NK-92 treated with Interleukin-12 subunit alpha and Interleukin-12 subunit beta, amount 100 ng/mL, for 24 hours (cell line): ENCODE data around the gene KYNU.
"Not testable (repeated sequence)": the region's sequence is repeated elsewhere in the genome, so short reads cannot be mapped to it uniquely, and the experiment has no call there.

ENCODE experiments used
- DNase-seq: peaks from one replicate; lab custom pipeline; 2025; lab: John Stamatoyannopoulos, UW

Gene KYNU

GRCh38 chr2:143029141-143029540 is 151.7 kb downstream of the KYNU start:
- no peak for DNase-seq

GRCh38 chr2:143030127-143030526 is 152.7 kb downstream of the KYNU start:
- DNase-seq: no peak

DNA sequence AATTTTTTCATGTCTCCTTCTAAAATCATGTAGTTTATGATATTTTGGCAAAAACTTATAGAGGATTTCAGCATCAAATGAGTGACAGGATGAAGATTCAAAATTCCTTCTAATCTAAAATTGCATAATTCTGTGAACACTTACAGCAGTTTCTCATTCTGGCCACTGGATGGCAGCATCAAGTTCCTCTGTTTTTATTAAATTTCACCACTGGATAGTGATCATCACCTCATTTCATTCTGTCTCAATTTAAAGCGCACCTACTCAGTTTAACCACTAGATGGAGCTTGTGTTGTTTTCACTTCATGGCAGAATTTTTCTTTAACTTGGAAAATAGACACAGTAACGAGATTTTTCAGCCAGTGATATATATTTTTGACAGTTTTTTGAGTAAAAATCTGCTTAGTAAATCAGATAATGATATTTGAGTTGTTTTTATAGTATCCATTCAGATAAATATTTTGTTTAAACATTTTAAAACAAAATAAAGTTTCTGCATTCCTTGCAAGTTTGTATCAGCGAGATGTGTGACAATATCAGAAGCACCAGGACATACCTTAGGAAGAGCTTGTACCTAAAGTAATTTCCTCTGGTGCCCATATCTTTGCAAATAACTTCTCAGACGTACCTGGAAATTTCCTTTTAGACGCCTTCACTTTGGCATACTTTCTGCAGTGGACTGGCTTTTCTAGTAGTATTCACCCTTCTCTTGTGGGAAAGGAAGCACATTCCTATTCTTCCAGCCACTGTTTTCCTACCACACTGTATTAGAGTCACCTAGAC is 157.0 kb downstream of the KYNU start:
- no peak for DNase-seq

- no peak for DNase-seq
Measured at GRCh38 chr2:143051465-143051864, 174.0 kb downstream of the KYNU start.

- DNase-seq: not testable (repeated sequence)
Measured at GRCh38 chr2:143053437-143053836, 176.0 kb downstream of the KYNU start.

- no peak for DNase-seq
Measured at GRCh38 chr2:143056550-143056949, 179.1 kb downstream of the KYNU start.

DNA sequence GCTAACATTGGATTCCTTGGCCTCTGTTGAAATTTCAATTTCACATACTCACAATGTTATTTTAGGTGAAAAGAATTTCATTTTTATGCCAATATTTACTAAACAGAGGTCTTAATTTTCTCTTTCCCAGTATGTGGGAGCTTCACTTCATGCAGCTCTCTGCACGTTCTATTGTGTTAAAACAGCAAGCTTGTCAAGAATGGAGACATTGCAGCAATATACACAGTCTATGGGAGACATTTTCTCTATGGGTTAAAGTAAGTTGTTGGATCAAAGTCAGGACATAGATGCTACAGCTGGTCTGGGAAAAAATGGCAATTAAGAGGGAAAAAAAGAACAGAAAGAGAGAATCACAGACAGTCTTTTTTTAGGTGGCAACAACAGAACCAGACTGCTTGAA is 181.4 kb downstream of the KYNU start:
- no peak for DNase-seq

- no peak for DNase-seq
Measured at GRCh38 chr2:143063612-143064200, 186.2 kb downstream of the KYNU start.

DNA sequence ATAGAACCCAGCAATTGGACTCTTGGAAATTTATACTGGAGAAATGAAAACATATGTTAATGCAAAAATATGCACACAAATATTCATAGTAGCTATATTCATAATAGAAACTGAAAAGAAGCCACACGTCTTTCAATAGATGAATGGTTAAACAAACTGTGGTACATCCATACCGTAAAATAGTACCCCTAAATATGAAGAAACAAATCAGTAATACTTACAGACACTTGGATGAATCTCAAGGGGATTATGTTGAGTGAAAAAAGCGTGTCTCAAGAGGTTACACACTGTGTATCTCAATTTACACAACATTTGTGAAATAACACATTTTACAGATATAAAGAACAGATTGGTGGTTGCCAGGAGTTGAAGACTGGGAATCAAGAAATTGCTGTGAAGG is 190.6 kb downstream of the KYNU start:
- no peak for DNase-seq

GRCh38 chr2:143068509-143068908 is 191.0 kb downstream of the KYNU start:
- no peak for DNase-seq

DNA sequence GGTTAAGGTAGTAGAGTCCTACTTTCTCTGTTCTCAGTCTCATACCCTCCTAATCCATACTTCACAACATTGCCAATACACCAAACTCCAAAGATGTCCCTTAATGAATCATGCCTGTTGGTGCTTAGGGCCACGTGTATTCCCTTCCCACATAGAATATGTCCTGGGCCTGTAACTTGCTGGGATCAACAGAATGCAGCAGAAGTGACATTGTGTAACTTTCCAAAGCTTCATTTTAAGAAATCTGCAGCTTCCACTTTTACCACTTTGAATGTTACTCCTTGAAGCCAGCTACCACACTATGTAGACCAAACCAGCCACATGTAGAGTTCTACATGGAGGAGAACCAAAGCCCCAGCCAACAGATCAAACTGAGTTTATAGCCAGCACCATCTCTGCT is 193.2 kb downstream of the KYNU start:
- no peak for DNase-seq

GRCh38 chr2:143071185-143071876 is 193.9 kb downstream of the KYNU start:
- DNase-seq: no peak

GRCh38 chr2:143074913-143075312 is 197.4 kb downstream of the KYNU start:
- not testable (repeated sequence) for DNase-seq

GRCh38 chr2:143075711-143076110 is 198.2 kb downstream of the KYNU start:
- DNase-seq: no peak

- DNase-seq: no peak
Measured at GRCh38 chr2:143078104-143078503, 200.6 kb downstream of the KYNU start.

DNA sequence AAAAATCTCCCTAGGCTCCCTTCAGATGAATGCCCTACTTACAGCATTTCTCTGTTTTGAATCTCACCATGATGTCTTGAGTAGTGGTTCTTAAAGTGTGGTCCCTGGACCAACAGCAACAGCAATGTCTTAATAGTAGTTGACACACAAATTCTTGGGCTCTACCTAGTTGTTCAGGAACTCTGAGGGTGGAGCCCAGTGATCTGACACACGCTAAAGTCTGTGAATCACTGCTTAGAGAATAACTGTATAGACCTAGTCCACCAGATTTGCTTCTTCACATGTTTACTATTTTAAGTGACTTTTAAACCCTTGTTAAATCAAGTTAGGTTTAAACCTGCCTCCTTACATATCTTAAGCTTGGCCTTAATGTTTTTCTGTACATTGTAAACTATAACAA is 204.2 kb downstream of the KYNU start:
- DNase-seq: no peak

- DNase-seq: no peak
Measured at GRCh38 chr2:143083636-143084035, 206.2 kb downstream of the KYNU start.

DNA sequence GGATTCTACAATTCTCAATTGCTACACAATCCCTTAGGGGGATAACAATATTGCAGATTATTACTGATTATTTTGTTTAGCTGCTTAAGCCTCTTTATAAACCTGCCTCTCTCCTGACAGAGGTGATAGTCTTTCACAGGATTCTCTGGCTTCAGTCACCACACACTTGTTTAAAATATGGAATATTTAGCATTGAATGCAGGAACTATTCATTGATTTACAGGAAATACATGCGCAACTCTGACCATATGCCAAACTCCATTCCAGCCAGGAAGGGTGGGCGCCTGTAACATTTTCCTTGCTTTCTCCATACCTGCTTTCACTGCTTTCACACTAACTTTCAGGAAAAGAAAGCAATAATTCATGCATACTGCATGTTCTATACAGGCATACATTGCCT is 207.0 kb downstream of the KYNU start:
- DNase-seq: no peak

- DNase-seq: no peak
Measured at GRCh38 chr2:143085125-143085784, 207.8 kb downstream of the KYNU start.

GRCh38 chr2:143087033-143087432 is 209.6 kb downstream of the KYNU start:
- DNase-seq: no peak

GRCh38 chr2:143088388-143088787 is 210.9 kb downstream of the KYNU start:
- no peak for DNase-seq

DNA sequence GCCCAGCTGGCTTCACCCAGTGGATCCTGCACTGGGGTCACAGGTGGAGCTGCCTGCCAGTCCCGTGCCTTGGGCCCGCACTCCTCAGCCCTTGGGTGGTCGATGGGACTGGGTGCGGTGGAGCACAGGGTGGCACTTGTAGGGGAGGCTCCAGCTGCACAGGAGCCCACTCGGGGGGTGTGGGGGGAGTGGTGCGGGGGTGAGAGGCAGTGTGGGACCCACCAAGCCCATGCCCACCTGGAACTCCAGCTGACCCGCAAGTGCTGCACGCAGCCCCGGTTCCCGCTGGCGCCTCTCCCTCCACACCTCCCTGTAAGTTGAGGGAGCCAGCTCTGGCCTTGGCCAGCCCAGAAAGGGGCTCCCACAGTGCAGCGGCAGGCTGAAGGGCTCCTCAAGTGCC is 212.1 kb downstream of the KYNU start:
- DNase-seq: not testable (repeated sequence)
